AG20443 (cell line): ENCODE results near the gene AKAP13.
A peak's percentile ranks its signal among the peaks of the same experiment; 100 is the strongest.
"Not testable (repeated sequence)": the region's sequence is repeated elsewhere in the genome, so short reads cannot be mapped to it uniquely, and the experiment has no call there.

Experiments used
- DNase-seq: peaks from one replicate; pipeline ENCODE4 v3.0.0; 2012; ENCODE audit warnings: low spot score, mixed read lengths

AKAP13 gene

GRCh38 chr15:85350395-85350794 is 30.0 kb upstream of the AKAP13 start:
- no peak for DNase-seq

- DNase-seq, result not testable (repeated sequence)
Measured at GRCh38 chr15:85351501-85351900, 28.9 kb upstream of the AKAP13 start.

GRCh38 chr15:85351965-85352364 is 28.4 kb upstream of the AKAP13 start:
- no peak for DNase-seq

- DNase-seq, result no peak
Measured at GRCh38 chr15:85353516-85353915, 26.9 kb upstream of the AKAP13 start.

- DNase-seq, result peak; percentile 35
Measured at GRCh38 chr15:85354461-85354860, 25.9 kb upstream of the AKAP13 start.

GRCh38 chr15:85354948-85355347 is 25.5 kb upstream of the AKAP13 start:
- no peak for DNase-seq

GRCh38 chr15:85356276-85356675 is 24.1 kb upstream of the AKAP13 start:
- no peak for DNase-seq

GRCh38 chr15:85361323-85361722 is 19.1 kb upstream of the AKAP13 start:
- no peak for DNase-seq

GRCh38 chr15:85362436-85363081 is 17.8 kb upstream of the AKAP13 start:
- no peak for DNase-seq

- no peak for DNase-seq
Measured at GRCh38 chr15:85365980-85366379, 14.4 kb upstream of the AKAP13 start.

GRCh38 chr15:85367741-85368140 is 12.7 kb upstream of the AKAP13 start:
- DNase-seq, result no peak

- no peak for DNase-seq
Measured at GRCh38 chr15:85374831-85375230, 5.6 kb upstream of the AKAP13 start.

- DNase-seq, result no peak
Measured at GRCh38 chr15:85377269-85377668, 3.1 kb upstream of the AKAP13 start.

GRCh38 chr15:85377986-85378385 is 2.4 kb upstream of the AKAP13 start:
- DNase-seq, result no peak

- DNase-seq, result peak; percentile 27
Measured at GRCh38 chr15:85379403-85380131, 836 bp upstream of the AKAP13 start.

- peak; percentile 58 for DNase-seq
Measured at GRCh38 chr15:85380812-85381642, 624 bp downstream of the AKAP13 start.

GRCh38 chr15:85381850-85382751 is 1.7 kb downstream of the AKAP13 start:
- no peak for DNase-seq

GRCh38 chr15:85382942-85383341 is 2.5 kb downstream of the AKAP13 start:
- DNase-seq, result no peak

- no peak for DNase-seq
Measured at GRCh38 chr15:85383470-85384148, 3.2 kb downstream of the AKAP13 start.

GRCh38 chr15:85386261-85386660 is 5.9 kb downstream of the AKAP13 start:
- DNase-seq, result no peak
